SK-N-SH (cell line): ENCODE data around the gene LPIN1. TPM values are rescaled to one million over a fixed set of nuclear protein-coding genes. Genes with fewer than 3 reads are reported as not detected.

Experiments
- CTCF ChIA-PET: fragments of 300-600, 350-600 bp; formaldehyde crosslinking; extraction: SDS; loops from one replicate; lab custom pipeline; 2021; lab: Yijun Ruan, JAX
- POLR2A ChIA-PET: fragments of 350-600 bp; sonication (Branson Sonifier 250); formaldehyde crosslinking; extraction: SDS; loops from one replicate; lab custom pipeline; 2020; ENCODE audit warnings: antibody characterized with exemption, inconsistent platforms; lab: Yijun Ruan, JAX
- DNase-seq: peaks from one replicate; pipeline ENCODE4 v3.0.0; 2012
- H2AFZ ChIP-seq: fragments of 200-600 bp; sonication (generic); 2 replicates; pipeline ENCODE4 v1.8.1; 2016; ENCODE audit warnings: antibody characterized with exemption, mild to moderate bottlenecking, low read depth
- H3F3A ChIP-seq: fragments of 200-600 bp; sonication (generic); replicated peaks from 2 replicates; pipeline ENCODE3; 2016; ENCODE audit warnings: antibody characterized with exemption, mild to moderate bottlenecking; ENCODE audit not compliant: insufficient read depth
- H3K27ac ChIP-seq, 2 experiments: fragments of 200-500 bp in 1 of 2; fragments of 200-600 bp in 1 of 2; sonication (Bioruptor generic) in 1 of 2; sonication (generic), shearing (Covaris generic) in 1 of 2; 2 replicates each; pipeline versions ENCODE4 v1.5.1 to v1.6.1; 2014 to 2016; ENCODE audit warnings: low read depth in 2 of 2, inconsistent platforms in 1 of 2, low read length in 1 of 2, mild to moderate bottlenecking in 1 of 2, mixed read lengths in 1 of 2
- H3K27me3 ChIP-seq: fragments of 200-600 bp; sonication (generic), shearing (Covaris generic); 2 replicates; pipeline ENCODE4 v1.6.1; 2016; ENCODE audit warnings: mixed run types; ENCODE audit not compliant: insufficient read depth
- H3K36me3 ChIP-seq, 2 experiments: fragments of 200-500 bp in 1 of 2; fragments of 200-600 bp in 1 of 2; sonication (Bioruptor generic) in 1 of 2; sonication (generic) in 1 of 2; replicated peaks in 1 of 2; 2 replicates each; pipeline versions ENCODE3 to v1.5.1; 2014 to 2016; ENCODE audit warnings: low read length in 1 of 2, mild to moderate bottlenecking in 1 of 2; ENCODE audit not compliant: insufficient read depth in 2 of 2, control insufficient read depth in 1 of 2
- H3K4me1 ChIP-seq, 2 experiments: fragments of 200-500 bp in 1 of 2; fragments of 200-600 bp in 1 of 2; sonication (Bioruptor generic) in 1 of 2; sonication (generic), shearing (Covaris generic) in 1 of 2; 2 replicates each; pipeline versions ENCODE4 v1.5.1 to v1.6.1; 2014 to 2016; ENCODE audit warnings: low read depth in 1 of 2, low read length in 1 of 2, mixed run types in 1 of 2; ENCODE audit not compliant: insufficient read depth in 2 of 2, control insufficient read depth in 1 of 2
- H3K4me2 ChIP-seq: fragments of 200-600 bp; sonication (generic), shearing (Covaris generic); 2 replicates; pipeline ENCODE4 v1.6.1; 2017; ENCODE audit warnings: mixed run types
- H3K4me3 ChIP-seq, 2 experiments: fragments of 200-500 bp in 1 of 2; fragments of 200-600 bp in 1 of 2; sonication (Bioruptor generic) in 1 of 2; sonication (generic), shearing (Covaris generic) in 1 of 2; 2 replicates each; pipeline versions ENCODE4 v1.5.1 to v1.8.1; 2014 to 2016; ENCODE audit warnings: low read depth in 2 of 2, inconsistent platforms in 1 of 2, low read length in 1 of 2, mild to moderate bottlenecking in 1 of 2, mixed read lengths in 1 of 2, moderate library complexity in 1 of 2
- H3K79me2 ChIP-seq: fragments of 200-600 bp; sonication (generic); 2 replicates; pipeline ENCODE4 v1.8.1; 2017; ENCODE audit warnings: mild to moderate bottlenecking; ENCODE audit not compliant: insufficient read depth
- H3K9ac ChIP-seq: fragments of 200-600 bp; sonication (generic); 2 replicates; pipeline ENCODE4 v1.6.1; 2017; ENCODE audit warnings: mixed run types
- H3K9me2 ChIP-seq: fragments of 200-600 bp; sonication (generic); 2 replicates; pipeline ENCODE4 v1.6.1; 2017; ENCODE audit warnings: mixed run types
- H3K9me3 ChIP-seq: fragments of 200-600 bp; sonication (generic); 2 replicates; pipeline ENCODE4 v1.6.1; 2017; ENCODE audit warnings: mixed run types, mild to moderate bottlenecking, moderate library complexity
- H4K20me1 ChIP-seq: fragments of 200-600 bp; sonication (generic); 2 replicates; pipeline ENCODE4 v1.6.1; 2017; ENCODE audit warnings: mild to moderate bottlenecking, mixed run types; ENCODE audit not compliant: insufficient read depth
- EP300 ChIP-seq, 2 experiments: IDR thresholded peaks; 2 replicates each; pipeline versions ENCODE4 v1.4.0 to v1.6.1; 2012; ENCODE audit warnings: borderline replicate concordance in 1 of 2, low read depth in 1 of 2, low read length in 1 of 2
- FOXM1 ChIP-seq: IDR thresholded peaks from 2 replicates; pipeline ENCODE4 v1.4.0; 2012; ENCODE audit warnings: low read depth, mild to moderate bottlenecking
- GATA2 ChIP-seq: sonication (generic); formaldehyde crosslinking; IDR thresholded peaks from 2 replicates; pipeline ENCODE4 v1.5.0; 2020; ENCODE audit warnings: mild to moderate bottlenecking, missing genetic modification reagents
- MAX ChIP-seq: IDR thresholded peaks from 2 replicates; pipeline ENCODE4 v1.4.0; 2012; ENCODE audit warnings: low read depth
- MEF2A ChIP-seq: IDR thresholded peaks from 2 replicates; pipeline ENCODE4 v1.4.0; 2012; ENCODE audit warnings: low read depth, borderline replicate concordance
- NFIC ChIP-seq: IDR thresholded peaks from 2 replicates; pipeline ENCODE4 v1.4.0; 2012; ENCODE audit warnings: borderline replicate concordance
- RFX5 ChIP-seq: IDR thresholded peaks from 2 replicates; pipeline ENCODE4 v1.6.1; 2012; ENCODE audit warnings: mild to moderate bottlenecking, improper control_type of control experiment, low read length
- TCF12 ChIP-seq: IDR thresholded peaks from 2 replicates; pipeline ENCODE4 v1.4.0; 2012
- YY1 ChIP-seq: IDR thresholded peaks from 2 replicates; pipeline ENCODE4 v1.4.0; 2012; ENCODE audit warnings: low read depth, mild to moderate bottlenecking
- whole genome bisulfite sequencing: methylation state at CpG from one replicate; pipeline ENCODE4 v1.1.6; 2017; ENCODE audit warnings: low lambda C conversion rate; 5-methylcytosine and 5-hydroxymethylcytosine counted together
- polyA plus RNA-seq, 3 experiments: library from polyadenylated mRNA; depleted of rRNA; stranded (reverse); fragments of >200 nt; gene quantifications; 2 replicates each; pipeline ENCODE4 v1.2.3, GENCODE V29; 2012

LPIN1 gene
- polyA plus RNA-seq, 1 of the 3 experiments (the other 2 are of a cell fraction) = 22.1 TPM

DNA sequence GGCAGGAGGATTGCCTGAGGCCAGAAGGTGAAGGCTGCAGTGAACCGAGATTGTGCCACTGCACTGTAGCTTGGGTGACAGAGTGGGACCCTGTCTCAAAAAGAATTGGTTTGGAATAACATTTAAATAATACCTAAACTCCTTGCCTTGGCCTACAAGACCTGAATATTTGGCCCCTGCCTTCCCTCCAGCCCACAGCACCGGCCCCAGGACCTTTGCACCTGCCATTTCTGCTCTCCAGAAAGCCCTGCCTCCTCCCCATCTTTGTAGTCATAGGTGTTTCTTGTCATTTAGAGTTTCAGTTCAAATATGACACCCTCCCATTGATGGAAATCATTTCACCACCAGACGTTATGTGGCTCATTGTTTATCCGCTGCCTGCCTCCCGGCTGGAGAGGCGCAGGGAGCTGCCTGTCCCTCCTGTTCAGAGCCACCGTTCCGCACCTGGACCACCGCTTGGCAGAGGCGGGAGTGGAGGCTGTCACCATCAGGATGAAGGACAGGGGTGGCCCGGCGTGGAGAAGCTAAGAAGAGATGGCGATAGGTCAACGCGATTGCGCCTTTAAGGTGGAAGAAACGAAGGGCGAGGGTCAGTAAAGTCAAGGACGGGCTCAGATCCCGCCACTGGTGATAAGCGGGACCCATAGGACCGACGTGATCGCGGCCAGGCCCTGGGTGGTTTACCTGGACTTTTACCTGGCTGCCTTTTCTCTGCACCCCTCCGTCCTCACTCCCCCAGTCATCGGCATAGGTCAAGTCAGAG, 638 bp upstream of the LPIN1 start (continued):
- no peak for TF ChIP-seq YY1

DNA sequence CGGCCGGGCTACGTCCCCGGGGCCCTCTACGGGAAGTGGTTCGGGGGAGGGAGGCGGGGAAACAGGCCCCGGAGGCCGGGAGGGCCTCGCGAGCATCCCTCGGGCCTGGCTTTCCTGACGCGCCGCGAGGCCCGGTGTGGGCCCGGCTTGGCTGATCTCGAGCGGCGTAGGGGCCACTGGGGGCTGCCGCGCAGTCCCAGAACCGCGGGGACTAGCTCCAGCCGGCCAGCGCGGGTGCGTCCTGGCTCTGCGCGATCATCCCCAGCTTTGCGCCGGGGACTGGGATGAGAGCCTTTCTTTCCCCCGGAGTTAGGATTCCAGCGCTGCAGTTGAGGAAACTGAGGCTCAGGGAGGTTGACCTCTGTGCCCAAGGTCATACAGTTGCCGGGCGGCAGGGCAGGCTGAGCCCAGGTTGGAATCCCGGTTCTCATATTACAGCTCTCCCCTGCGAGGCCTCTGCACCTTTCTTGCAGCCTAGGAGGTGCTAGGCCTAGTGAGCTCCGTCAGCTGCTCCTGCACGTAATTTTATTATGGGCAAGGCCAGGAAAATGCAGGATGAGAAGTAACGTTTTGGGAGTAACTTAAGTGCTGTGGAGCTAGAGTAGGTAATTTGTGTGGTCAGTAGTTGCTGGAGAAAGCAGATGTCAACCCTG, 501 bp downstream of the LPIN1 start:
- Histone ChIP-seq H3K9me3 (no peaks in the 10 kb centered on the region), H3K4me1 (peaks cover 25 to 66% of the 10 kb centered on the region in 2 experiments), H3K79me2 (peaks cover 48% of the 10 kb centered on the region)
- TF ChIP-seq MAX (peak; percentile 8; the same call in 1 of the 2 replicates), TCF12 (0 out of 2 replicates have a peak, but pooled peaks have one; percentile 3), NFIC (no peak), EP300 (IDR thresholded peaks at IDR 0.05; ENCODE audit: borderline replicate concordance in 1 of 2, low read depth in 1 of 2, low read length in 1 of 2) (0 out of 4 replicates have a peak, but pooled peaks of 1 of the 2 experiments have one; percentile 10), MEF2A (no peak), RFX5 (0 out of 2 replicates have a peak, but pooled peaks have one; percentile 42)
- TF ChIP-seq, all 33 proteins: peak for 4
- Histone ChIP-seq H3K27ac (peak overlapping the region; percentile 58 to 92; a peak in 3 of 4 replicates), H2AFZ (peak overlapping the region; percentile 23; the same call in 1 of the 2 replicates), H4K20me1 (peaks cover 40% of the 10 kb centered on the region), H3K27me3 (no peaks in the 10 kb centered on the region), H3F3A (peaks cover 3% of the 10 kb centered on the region), H3K4me2 (peak overlapping the region; percentile 95), H3K4me3 (peak overlapping the region; percentile 72 to 92), H3K36me3 (no peaks in the 10 kb centered on the region), H3K9me2 (no peaks in the 10 kb centered on the region), H3K9ac (peak overlapping the region; percentile 79)
- WGBS = under 1% methylated on average over 12 of the region's 42 CpGs
- peak; percentile 60 for DNase-seq
- CTCF ChIA-PET = interaction anchor here (0.6 to 32.6 kb wide), 17 partner anchors 8 to 613 kb away, joined by 3 to 873 read pairs (median 7); no protein-coding TSS in a partner anchor
- POLR2A ChIA-PET = interaction anchor here (0.7 to 2.8 kb wide), 9 partner anchors 10 to 59 kb away, joined by 3 to 12 read pairs (median 6); no protein-coding TSS in a partner anchor

DNA sequence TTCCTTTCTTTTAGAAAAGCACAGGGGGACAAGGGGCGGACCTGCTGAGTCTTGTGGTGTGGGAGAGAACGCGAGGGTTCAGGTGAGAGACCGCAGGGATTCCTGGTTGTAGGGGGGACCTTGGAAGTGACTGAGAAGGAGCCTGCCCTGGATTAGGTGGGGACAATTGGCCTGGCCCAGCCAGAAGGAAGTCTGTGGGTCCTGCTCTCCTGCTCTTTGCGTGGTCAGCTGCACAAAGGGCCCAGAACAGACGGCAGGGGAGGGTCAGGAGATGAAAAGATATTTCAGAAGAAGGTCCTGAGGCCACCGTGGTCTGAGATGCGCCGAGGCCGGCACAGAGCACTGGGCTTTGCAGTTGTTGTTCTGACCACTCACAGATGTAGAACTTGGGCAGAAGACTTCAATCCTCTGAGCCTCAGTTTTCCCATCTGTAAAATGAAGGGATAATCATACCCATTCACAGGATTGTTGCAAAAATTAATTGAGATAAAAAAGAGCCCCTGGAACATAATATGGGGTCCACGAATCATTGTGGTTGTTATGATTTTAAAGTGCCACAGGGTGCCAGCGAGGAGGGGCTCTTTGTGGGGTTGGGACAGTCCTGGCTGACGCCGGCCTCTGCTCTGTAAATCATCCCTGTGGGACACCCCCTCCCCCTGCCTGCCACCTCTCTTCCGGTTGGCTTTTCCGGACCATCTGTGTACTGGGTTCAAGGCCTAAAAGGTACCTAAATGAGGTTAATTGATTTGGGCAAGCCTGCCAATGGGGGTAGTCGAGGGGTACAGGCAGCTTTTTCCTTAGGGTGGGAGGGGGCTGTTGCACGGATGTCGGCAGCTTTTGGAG, 1.8 kb downstream of the LPIN1 start:
- H2AFZ ChIP-seq = no peak overlapping the region
- peak overlapping the region; percentile 72 to 92 for H3K4me3 ChIP-seq
- H4K20me1 ChIP-seq = peaks cover 47% of the 10 kb centered on the region
- H3K9me2 ChIP-seq = no peaks in the 10 kb centered on the region
- H3K79me2 ChIP-seq = peaks cover 57% of the 10 kb centered on the region
- peak; percentile 71 for DNase-seq
- H3K27me3 ChIP-seq = no peaks in the 10 kb centered on the region
- H3K36me3 ChIP-seq = no peaks in the 10 kb centered on the region
- no peak for TF ChIP-seq FOXM1
- TF ChIP-seq GATA2 (CRISPR knock-in tag) = peak; percentile 88
- H3F3A ChIP-seq = peaks cover 3% of the 10 kb centered on the region
- ChIA-PET POLR2A (interaction anchor here (1.5 to 2.8 kb wide), 4 partner anchors 16 to 55 kb away, joined by 3 to 12 read pairs (median 9); no protein-coding TSS in a partner anchor), CTCF (interaction anchor here (1.0 to 32.6 kb wide), 13 partner anchors 9 to 615 kb away, joined by 3 to 873 read pairs (median 7); no protein-coding TSS in a partner anchor)
- peaks cover 28 to 70% of the 10 kb centered on the region in 2 experiments for H3K4me1 ChIP-seq
- no peaks in the 10 kb centered on the region for H3K9me3 ChIP-seq
- H3K9ac ChIP-seq = peak overlapping the region; percentile 79
- H3K27ac ChIP-seq = peak overlapping the region in 1 of 2 experiments; percentile 92; a peak in 2 of 4 replicates
- peak overlapping the region; percentile 95 for H3K4me2 ChIP-seq
- 87% methylated on average over 19 of the region's 19 CpGs for WGBS
